Cardiac muscle cell (in vitro differentiated cells and primary cell): Measurements from ENCODE around the gene SHLD1. TPM values are rescaled to one million over a fixed set of nuclear protein-coding genes. Genes with fewer than 3 reads are reported as not detected.
"Not testable (repeated sequence)": the region's sequence is repeated elsewhere in the genome, so short reads cannot be mapped to it uniquely, and the experiment has no call there.

ENCODE experiments used
- DNase-seq, 2 donors: peaks; one replicate each; pipeline versions ENCODE4 v3.0.0 to v3.0.0-alpha.2; 2010 to 2017; ENCODE audit warnings: low read depth in 1 of 2, low spot score in 1 of 2
- H3K27ac ChIP-seq: fragments of 200-600 bp; sonication (generic); 2 replicates; pipeline ENCODE4 v1.5.1; 2016
- H3K27me3 ChIP-seq: fragments of 200-600 bp; sonication (generic); 2 replicates; pipeline ENCODE4 v1.6.0; 2016; ENCODE audit warnings: control low read depth
- H3K36me3 ChIP-seq: fragments of 200-600 bp; sonication (generic); 2 replicates; pipeline ENCODE4 v1.5.1; 2016; ENCODE audit warnings: control low read depth
- H3K4me1 ChIP-seq: fragments of 200-600 bp; sonication (generic); 2 replicates; pipeline ENCODE4 v1.8.1; 2017; ENCODE audit warnings: low read depth, mild to moderate bottlenecking, mixed run types
- H3K4me3 ChIP-seq: fragments of 200-600 bp; sonication (generic); 2 replicates; pipeline ENCODE4 v1.5.1; 2016; ENCODE audit warnings: mild to moderate bottlenecking
- H3K9me3 ChIP-seq: fragments of 200-600 bp; sonication (generic); 2 replicates; pipeline ENCODE4 v1.5.1; 2017; ENCODE audit warnings: low read depth, mild to moderate bottlenecking, control low read depth
- CTCF ChIP-seq: IDR thresholded peaks from 2 replicates; pipeline ENCODE4 v1.5.1; 2012; ENCODE audit warnings: low read depth, mild to moderate bottlenecking, low read length
- polyA plus RNA-seq: library from polyadenylated mRNA; unstranded; fragments of >200 nt; fragmentation: Nextera tagmentation; extraction: Ambion mirVana; gene quantifications from 2 replicates; pipeline ENCODE4 v1.2.1, GENCODE V29; 2016
- total RNA-seq: library from RNA; depleted of rRNA; stranded (reverse); fragments of >200 nt; gene quantifications from 2 replicates; pipeline ENCODE4 v1.2.3, GENCODE V29; 2016

Gene SHLD1
- total and polyA plus RNA-seq, 2 experiments from 2014 or later, result 3.4 to 10.9 TPM

DNA sequence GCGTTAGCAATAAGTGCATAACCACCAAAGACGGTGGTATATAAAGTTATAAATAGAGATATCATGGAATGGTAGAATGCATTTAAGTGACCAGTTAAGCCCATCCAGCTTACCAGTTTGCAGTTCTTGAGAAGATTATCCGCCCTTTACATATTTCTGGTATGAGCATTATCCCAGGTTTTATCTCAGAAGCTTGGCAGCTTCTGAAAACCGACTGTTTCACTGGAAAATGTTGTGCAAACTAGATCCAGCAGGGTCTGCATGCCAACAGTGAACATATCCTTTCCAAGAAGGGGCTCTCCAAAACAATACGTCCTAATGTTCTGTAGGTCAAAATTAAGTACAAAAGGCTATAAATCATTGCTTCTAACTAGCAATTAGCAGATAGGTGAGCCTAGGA, 29.5 kb upstream of the SHLD1 start:
- no peak overlapping the region for H3K27ac ChIP-seq
- no peak for TF ChIP-seq CTCF
- no peaks in the 10 kb centered on the region for H3K27me3 ChIP-seq
- no peaks in the 10 kb centered on the region for H3K4me1 ChIP-seq
- H3K4me3 ChIP-seq, result no peak overlapping the region
- no peaks in the 10 kb centered on the region for H3K36me3 ChIP-seq
- peak in 1 of 2 donors; percentile 82 for DNase-seq
- H3K9me3 ChIP-seq, result no peaks in the 10 kb centered on the region

DNA sequence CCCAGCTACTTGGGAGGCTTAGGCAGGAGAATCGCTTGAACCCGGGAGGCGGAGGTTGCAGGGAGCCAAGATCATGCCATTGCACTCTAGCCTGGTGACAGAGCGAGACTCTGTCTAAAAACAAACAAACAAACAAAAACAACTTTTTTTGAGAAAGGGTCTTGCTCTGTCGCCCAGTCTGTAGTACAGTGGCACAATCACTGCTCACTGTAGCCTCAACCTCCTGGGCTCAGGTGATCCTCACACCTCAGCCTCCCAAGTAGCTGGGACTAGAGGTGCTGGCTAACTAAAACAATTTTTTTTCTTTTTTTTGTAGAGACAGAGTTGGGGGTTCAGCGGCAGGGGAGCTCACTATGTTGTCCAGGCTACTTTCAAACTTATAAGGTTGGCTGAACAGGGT, 28.8 kb upstream of the SHLD1 start:
- H3K4me3 ChIP-seq, H3K27ac ChIP-seq, H3K9me3 ChIP-seq, H3K27me3 ChIP-seq, H3K36me3 ChIP-seq, DNase-seq, H3K4me1 ChIP-seq: not testable (repeated sequence)

- H3K9me3 ChIP-seq, result no peaks in the 10 kb centered on the region
- H3K4me3 ChIP-seq, result no peak overlapping the region
- H3K27me3 ChIP-seq, result no peaks in the 10 kb centered on the region
- no peak for DNase-seq
- H3K36me3 ChIP-seq, result no peaks in the 10 kb centered on the region
- H3K4me1 ChIP-seq, result no peaks in the 10 kb centered on the region
- no peak overlapping the region for H3K27ac ChIP-seq
- TF ChIP-seq CTCF, result no peak
Observed at GRCh38 chr20:5722927-5723326, 27.3 kb upstream of the SHLD1 start.

DNA sequence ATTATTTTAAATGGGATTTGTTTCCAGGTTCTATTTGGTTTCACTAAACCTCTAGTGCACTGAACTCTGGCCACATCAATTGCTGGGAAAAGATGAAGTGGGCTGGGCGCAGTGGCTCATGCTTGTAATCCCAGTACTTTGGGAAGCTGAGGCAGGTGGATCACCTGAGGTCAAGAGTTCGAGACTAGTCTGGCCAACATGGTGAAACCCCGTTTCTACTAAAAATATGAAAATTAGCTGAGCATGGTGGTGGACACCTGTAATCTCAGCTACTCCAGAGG, 25.1 kb upstream of the SHLD1 start:
- not testable (repeated sequence) for H3K4me3 ChIP-seq, H3K9me3 ChIP-seq, DNase-seq, H3K27ac ChIP-seq, H3K4me1 ChIP-seq, H3K27me3 ChIP-seq, H3K36me3 ChIP-seq

GRCh38 chr20:5727018-5727515, 23.1 kb upstream of the SHLD1 start:
- H3K27ac ChIP-seq, result no peak overlapping the region
- H3K36me3 ChIP-seq, result no peaks in the 10 kb centered on the region
- no peak for DNase-seq
- no peaks in the 10 kb centered on the region for H3K27me3 ChIP-seq
- H3K9me3 ChIP-seq, result no peaks in the 10 kb centered on the region
- no peak for TF ChIP-seq CTCF
- H3K4me1 ChIP-seq, result no peaks in the 10 kb centered on the region
- H3K4me3 ChIP-seq, result no peak overlapping the region

- H3K4me1 ChIP-seq, result no peaks in the 10 kb centered on the region
- no peaks in the 10 kb centered on the region for H3K36me3 ChIP-seq
- DNase-seq, result no peak
- no peak for TF ChIP-seq CTCF
- H3K27me3 ChIP-seq, result no peaks in the 10 kb centered on the region
- H3K27ac ChIP-seq, result no peak overlapping the region
- no peak overlapping the region for H3K4me3 ChIP-seq
- H3K9me3 ChIP-seq, result no peaks in the 10 kb centered on the region
Observed at GRCh38 chr20:5729348-5729747, 20.9 kb upstream of the SHLD1 start.

- TF ChIP-seq CTCF, result no peak
- H3K36me3 ChIP-seq, result no peaks in the 10 kb centered on the region
- no peak overlapping the region for H3K4me3 ChIP-seq
- no peak for DNase-seq
- no peaks in the 10 kb centered on the region for H3K4me1 ChIP-seq
- H3K27ac ChIP-seq, result no peak overlapping the region
- H3K9me3 ChIP-seq, result no peaks in the 10 kb centered on the region
- H3K27me3 ChIP-seq, result no peaks in the 10 kb centered on the region
Observed at GRCh38 chr20:5730131-5730530, 20.1 kb upstream of the SHLD1 start.
